IMR-90 (cell line): ENCODE measurements around the gene ABHD6.

Source experiments
- CHD1 ChIP-seq: IDR thresholded peaks from 2 replicates; pipeline ENCODE4 v1.6.1; 2012; ENCODE audit warnings: low read depth, low read length, improper control_type of control experiment
- CTCF ChIP-seq: conservative IDR thresholded peaks from 2 replicates; pipeline ENCODE4 v1.5.1; 2012; ENCODE audit warnings: mild to moderate bottlenecking, low read depth, low read length, improper control_type of control experiment
- ELK1 ChIP-seq: fragments of 150-350 bp; IDR thresholded peaks from 2 replicates; pipeline ENCODE4 v1.6.1; 2016; ENCODE audit warnings: low read depth, mild to moderate bottlenecking, low read length, moderate library complexity, borderline replicate concordance
- MAZ ChIP-seq: IDR thresholded peaks from 2 replicates; pipeline ENCODE4 v1.6.1; 2012; ENCODE audit warnings: low read depth, mild to moderate bottlenecking, low read length, improper control_type of control experiment, moderate library complexity, borderline replicate concordance
- POLR2A ChIP-seq: IDR thresholded peaks from 2 replicates; pipeline ENCODE4 v1.6.1; 2012; ENCODE audit warnings: mild to moderate bottlenecking, low read depth, low read length
- RAD21 ChIP-seq: IDR thresholded peaks from 2 replicates; pipeline ENCODE4 v1.6.1; 2012; ENCODE audit warnings: low read length, improper control_type of control experiment
- SMC3 ChIP-seq: fragments of 150-350 bp; IDR thresholded peaks from 2 replicates; pipeline ENCODE4 v1.6.1; 2016; ENCODE audit warnings: low read depth, mild to moderate bottlenecking, antibody characterized with exemption, low read length, moderate library complexity

GRCh38 chr3:58210761-58211460 is 26.7 kb upstream of the ABHD6 start, which contains the start of gene DNASE1L3:
- no peak for TF ChIP-seq CTCF
- TF ChIP-seq MAZ: no peak
- no peak for TF ChIP-seq RAD21
- TF ChIP-seq CHD1: no peak
- TF ChIP-seq SMC3: no peak
- TF ChIP-seq ELK1: no peak
- TF ChIP-seq POLR2A: no peak
